Stimulated activated naive CD8-positive, alpha-beta T cell treated with anti-CD3 and anti-CD28 coated beads, Interleukin-15, amount 100 ng/mL, for 72 hours (primary cell): ENCODE data around the gene ADGRD1.
A peak's percentile ranks its signal among the peaks of the same experiment; 100 is the strongest.
"Not testable (repeated sequence)": the region's sequence is repeated elsewhere in the genome, so short reads cannot be mapped to it uniquely, and the experiment has no call there.

ENCODE experiments used
- ATAC-seq: fragments of 150-1000 bp; cut with Tn5 transposase; 2 replicates; pipeline ENCODE4 v1.10.0; 2021; ENCODE audit warnings: mild to moderate bottlenecking, moderate library complexity
- DNase-seq, 2 donors: peaks; one replicate each; pipeline ENCODE4 v3.0.0; 2021 to 2022
- H3K27ac Mint-ChIP-seq, 2 donors: one replicate each; pipeline ENCODE4 v1.8.0; 2022; ENCODE audit warnings: mild to moderate bottlenecking in 2 of 2, mixed read lengths in 2 of 2, moderate library complexity in 2 of 2
- H3K27me3 Mint-ChIP-seq: one replicate; pipeline ENCODE4 v1.8.0; 2022; ENCODE audit warnings: mixed read lengths
- H3K4me1 Mint-ChIP-seq: one replicate; pipeline ENCODE4 v1.8.0; 2022; ENCODE audit warnings: mild to moderate bottlenecking, mixed read lengths
- H3K4me3 Mint-ChIP-seq, 2 donors: one replicate each; pipeline ENCODE4 v1.8.0; 2022; ENCODE audit warnings: mild to moderate bottlenecking in 2 of 2, mixed read lengths in 2 of 2, moderate library complexity in 1 of 2
- H3K9me3 Mint-ChIP-seq, 2 donors: one replicate each; pipeline ENCODE4 v1.8.0; 2022; ENCODE audit warnings: mixed read lengths in 2 of 2

ADGRD1 gene

GRCh38 chr12:131108177-131108955, 154.7 kb downstream of the ADGRD1 start:
- ATAC-seq (no peak), DNase-seq (no peak)
- peaks cover 15% of the 10 kb centered on the region for H3K27me3 Mint-ChIP-seq
- no peak overlapping the region for H3K27ac Mint-ChIP-seq
- no peak overlapping the region for H3K4me3 Mint-ChIP-seq
- peaks cover 29% of the 10 kb centered on the region for H3K4me1 Mint-ChIP-seq
- peaks cover 10 to 11% of the 10 kb centered on the region in 2 donors for H3K9me3 Mint-ChIP-seq

- no peak overlapping the region for H3K4me3 Mint-ChIP-seq
- peaks cover 10 to 11% of the 10 kb centered on the region in 2 donors for H3K9me3 Mint-ChIP-seq
- ATAC-seq (no peak), DNase-seq (no peak)
- H3K4me1 Mint-ChIP-seq: peaks cover 9% of the 10 kb centered on the region
- H3K27ac Mint-ChIP-seq: no peak overlapping the region
- peaks cover 11% of the 10 kb centered on the region for H3K27me3 Mint-ChIP-seq
These were observed 157.7 kb downstream of the ADGRD1 start for GRCh38 chr12:131111446-131111845.

- H3K4me1 Mint-ChIP-seq: peaks cover 5% of the 10 kb centered on the region
These were observed 158.3 kb downstream of the ADGRD1 start for GRCh38 chr12:131112021-131112420.

GRCh38 chr12:131112700-131113290, 159.1 kb downstream of the ADGRD1 start:
- Mint-ChIP-seq H3K4me3 (no peak overlapping the region), H3K27ac (no peak overlapping the region), H3K4me1 (peaks cover 5% of the 10 kb centered on the region), H3K27me3 (peaks cover 7% of the 10 kb centered on the region), H3K9me3 (peaks cover 10 to 11% of the 10 kb centered on the region in 2 donors)
- DNase-seq (no peak), ATAC-seq (no peak)

More at GRCh38 chr12:131112021-131112420, 158.3 kb downstream of the ADGRD1 start:
- Mint-ChIP-seq H3K27me3 (peaks cover 7% of the 10 kb centered on the region), H3K9me3 (peaks cover 10 to 11% of the 10 kb centered on the region in 2 donors), H3K27ac (no peak overlapping the region), H3K4me3 (no peak overlapping the region)
- peak; percentile 54 for ATAC-seq
- no peak for DNase-seq

DNA sequence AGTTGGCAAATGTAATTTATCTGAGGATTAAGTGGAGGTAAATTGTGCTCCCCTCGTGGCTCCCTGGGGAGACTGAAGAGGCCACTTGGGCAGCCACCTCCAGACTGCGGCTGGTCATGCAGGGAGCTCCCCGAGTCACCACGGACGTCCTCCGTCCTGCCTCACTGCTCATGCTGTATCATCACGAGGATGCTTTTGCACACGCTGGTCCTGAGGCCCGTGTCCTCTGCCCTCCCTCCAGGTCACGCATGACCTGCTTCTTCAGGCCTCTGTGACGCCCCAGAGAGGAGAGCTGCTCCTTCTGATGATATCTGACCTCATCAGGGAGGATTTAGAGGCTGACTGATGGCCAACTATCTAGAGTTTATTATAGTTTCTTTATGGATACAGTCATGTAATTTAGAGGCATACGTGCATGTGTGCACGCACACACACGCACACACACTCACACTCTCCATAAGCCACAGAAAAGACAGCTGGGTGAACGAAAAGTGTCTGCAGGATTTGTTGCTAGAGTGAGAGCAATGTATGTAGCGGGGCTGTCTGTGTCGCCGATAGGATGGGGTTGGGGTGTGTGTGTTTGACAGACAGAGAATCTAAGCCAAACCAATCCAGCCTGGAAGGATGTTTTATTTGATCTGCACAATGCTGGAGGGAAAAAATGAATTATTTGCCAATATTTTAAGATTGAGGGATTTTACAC, 160.0 kb downstream of the ADGRD1 start:
- Mint-ChIP-seq H3K27ac (no peak overlapping the region), H3K4me3 (no peak overlapping the region), H3K27me3 (peaks cover 12% of the 10 kb centered on the region), H3K9me3 (peaks cover 10 to 11% of the 10 kb centered on the region in 2 donors), H3K4me1 (peaks cover 5% of the 10 kb centered on the region)
- ATAC-seq (no peak), DNase-seq (no peak)

GRCh38 chr12:131114271-131114670, 160.6 kb downstream of the ADGRD1 start:
- peaks cover 5% of the 10 kb centered on the region for H3K4me1 Mint-ChIP-seq
- H3K27ac Mint-ChIP-seq: no peak overlapping the region
- DNase-seq: no peak
- no peak overlapping the region for H3K4me3 Mint-ChIP-seq
- H3K27me3 Mint-ChIP-seq: peaks cover 14% of the 10 kb centered on the region
- ATAC-seq: no peak
- peaks cover 7% of the 10 kb centered on the region in 2 donors for H3K9me3 Mint-ChIP-seq

DNA sequence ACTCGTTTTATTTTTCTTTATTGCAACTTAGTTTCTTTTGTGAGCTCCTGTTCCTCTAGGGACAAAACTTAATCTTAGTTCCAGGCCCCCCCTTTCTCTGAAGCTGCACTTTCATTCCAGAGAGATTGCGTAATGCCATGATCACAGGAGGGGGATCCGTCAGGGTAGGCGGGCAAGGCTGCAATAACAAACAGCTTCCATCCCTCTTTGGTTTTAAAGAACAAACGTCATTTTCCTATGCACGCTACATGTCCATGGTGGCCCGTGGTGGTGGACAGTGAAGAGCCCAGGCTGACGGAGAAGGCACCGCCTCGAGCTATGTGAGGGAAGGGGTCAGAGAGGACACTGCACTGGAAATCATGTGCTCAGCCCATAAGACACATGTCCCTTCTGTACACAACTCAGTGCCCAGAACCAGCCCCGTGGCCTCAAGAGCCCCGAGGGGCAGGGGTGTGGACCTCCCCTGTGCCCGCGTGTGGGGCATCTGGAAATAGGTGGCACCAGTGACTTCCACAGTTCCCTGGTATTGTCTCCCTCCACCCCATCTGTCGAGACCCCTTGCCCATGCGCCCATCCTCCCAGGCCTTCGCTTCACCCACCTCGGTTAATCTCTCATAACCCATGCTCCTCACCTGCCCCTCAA, 161.4 kb downstream of the ADGRD1 start:
- Mint-ChIP-seq H3K27me3 (peaks cover 14% of the 10 kb centered on the region), H3K4me3 (no peak overlapping the region), H3K9me3 (no peaks in the 10 kb centered on the region), H3K27ac (no peak overlapping the region), H3K4me1 (peaks cover 5% of the 10 kb centered on the region)
- ATAC-seq (no peak), DNase-seq (no peak)

GRCh38 chr12:131115766-131116467, 162.2 kb downstream of the ADGRD1 start:
- H3K4me1 Mint-ChIP-seq: peaks cover 5% of the 10 kb centered on the region
- no peak overlapping the region for H3K4me3 Mint-ChIP-seq
- no peak for ATAC-seq
- H3K27ac Mint-ChIP-seq: no peak overlapping the region
- peaks cover 14% of the 10 kb centered on the region for H3K27me3 Mint-ChIP-seq
- no peak for DNase-seq
- H3K9me3 Mint-ChIP-seq: no peaks in the 10 kb centered on the region

DNA sequence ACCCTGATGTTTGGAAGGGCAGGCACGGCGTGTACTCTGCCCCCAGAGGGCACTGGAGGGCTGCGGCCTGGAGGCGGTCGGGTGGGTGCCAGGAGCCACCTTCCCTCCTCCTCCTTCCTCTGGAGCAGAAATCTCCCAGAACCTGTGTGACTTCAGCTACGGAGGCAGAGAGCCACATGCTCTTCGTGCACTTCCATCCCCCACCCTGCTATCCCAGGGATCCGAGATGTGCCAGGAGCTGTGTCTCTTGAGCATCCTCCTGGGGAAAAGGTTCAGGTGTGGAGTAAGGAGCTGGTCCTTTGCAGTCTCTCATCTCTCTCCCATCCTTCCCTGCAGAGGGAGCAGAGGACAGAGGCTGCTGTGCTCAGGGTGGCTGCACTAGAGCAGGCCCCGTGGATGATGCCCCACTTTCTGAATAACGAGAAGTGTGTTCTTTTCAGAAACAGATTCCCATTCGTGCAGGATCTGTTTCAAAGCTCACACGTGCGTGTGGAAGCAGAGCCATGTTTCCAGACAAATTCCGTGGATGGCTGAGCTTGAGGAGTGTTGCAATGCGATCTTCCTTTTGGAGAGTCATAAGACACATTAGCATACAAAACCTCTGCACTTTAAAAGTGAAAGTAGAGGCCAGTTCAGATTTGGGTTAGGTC, 162.9 kb downstream of the ADGRD1 start:
- Mint-ChIP-seq H3K9me3 (no peaks in the 10 kb centered on the region), H3K27ac (no peak overlapping the region), H3K4me3 (no peak overlapping the region), H3K27me3 (peaks cover 14% of the 10 kb centered on the region), H3K4me1 (peaks cover 5% of the 10 kb centered on the region)
- ATAC-seq (no peak), DNase-seq (no peak)

DNA sequence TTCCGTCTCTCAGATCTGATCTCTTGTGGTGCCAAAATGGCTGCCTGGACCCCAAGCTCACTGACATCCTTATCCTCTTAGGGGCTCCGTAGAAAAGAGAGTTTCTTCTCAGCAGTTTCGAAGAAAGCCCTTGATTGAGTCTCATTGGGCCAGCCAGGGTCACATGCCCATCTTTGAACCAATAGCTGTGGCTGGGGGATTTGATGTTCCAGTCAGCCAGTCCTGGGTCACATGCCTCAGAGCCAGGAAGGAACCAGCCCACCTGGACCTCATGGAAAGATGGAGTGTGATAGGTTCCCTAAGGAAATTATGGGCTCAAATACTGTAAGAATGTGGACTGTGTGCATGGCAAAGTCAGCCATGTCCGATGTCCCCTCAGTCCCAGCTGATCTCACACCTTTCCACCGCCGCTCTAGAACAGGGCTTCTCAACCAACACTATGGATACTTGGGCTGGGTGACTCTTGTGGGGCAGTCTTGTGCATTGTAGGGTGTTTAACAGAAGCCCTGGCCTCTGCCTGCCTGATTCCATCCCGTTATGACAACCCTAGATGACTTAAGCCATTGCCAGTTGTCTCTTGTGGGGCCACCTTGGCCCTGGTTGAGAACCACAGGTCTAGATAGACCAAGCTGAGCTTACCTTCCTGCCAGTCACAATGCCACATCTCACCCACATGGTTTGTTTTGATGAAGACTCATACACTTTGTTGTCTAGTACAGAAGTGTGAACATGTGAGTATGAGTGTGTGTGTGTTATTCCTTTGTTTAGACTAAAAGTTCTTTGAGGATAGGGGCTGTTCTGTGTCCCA, 163.9 kb downstream of the ADGRD1 start:
- Mint-ChIP-seq H3K27me3 (peaks cover 14% of the 10 kb centered on the region), H3K27ac (peak overlapping the region in 1 of 2 donors; percentile 31), H3K4me1 (no peaks in the 10 kb centered on the region), H3K4me3 (no peak overlapping the region), H3K9me3 (no peaks in the 10 kb centered on the region)
- ATAC-seq (no peak), DNase-seq (no peak)

DNA sequence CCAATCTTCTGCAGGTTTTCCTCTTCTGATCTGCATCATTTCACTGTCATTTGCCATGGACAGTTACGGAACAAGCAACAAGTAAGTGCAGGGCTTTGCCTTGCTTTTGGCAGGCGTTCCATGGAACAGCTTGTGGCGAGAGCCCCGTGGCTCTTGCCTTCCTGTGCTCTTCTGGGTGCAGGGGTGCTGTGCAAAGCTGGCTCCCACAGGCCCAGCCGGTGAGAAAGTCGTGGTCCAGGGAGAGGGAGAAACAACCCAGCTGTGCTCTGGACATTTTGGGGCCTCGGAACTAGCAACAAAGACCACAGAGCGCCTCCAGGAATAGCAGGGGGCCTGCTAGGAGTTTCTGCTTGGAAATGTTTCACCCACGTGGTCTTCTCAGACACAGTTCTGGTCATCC, 164.7 kb downstream of the ADGRD1 start:
- Mint-ChIP-seq H3K4me1 (no peaks in the 10 kb centered on the region), H3K4me3 (no peak overlapping the region), H3K27ac (no peak overlapping the region), H3K9me3 (no peaks in the 10 kb centered on the region), H3K27me3 (peaks cover 14% of the 10 kb centered on the region)
- ATAC-seq: no peak
- no peak for DNase-seq

GRCh38 chr12:131119345-131119744, 165.6 kb downstream of the ADGRD1 start:
- H3K9me3 Mint-ChIP-seq, H3K4me3 Mint-ChIP-seq, DNase-seq, H3K27me3 Mint-ChIP-seq, H3K4me1 Mint-ChIP-seq, ATAC-seq, H3K27ac Mint-ChIP-seq: not testable (repeated sequence)

- no peaks in the 10 kb centered on the region for H3K9me3 Mint-ChIP-seq
- DNase-seq (no peak), ATAC-seq (no peak)
- no peaks in the 10 kb centered on the region for H3K4me1 Mint-ChIP-seq
- no peak overlapping the region for H3K4me3 Mint-ChIP-seq
- H3K27ac Mint-ChIP-seq: no peak overlapping the region
- H3K27me3 Mint-ChIP-seq: peaks cover 7% of the 10 kb centered on the region
These were observed 166.2 kb downstream of the ADGRD1 start for GRCh38 chr12:131119936-131120335.

- Mint-ChIP-seq H3K4me3 (no peak overlapping the region), H3K27me3 (peaks cover 7% of the 10 kb centered on the region), H3K27ac (no peak overlapping the region), H3K9me3 (no peaks in the 10 kb centered on the region), H3K4me1 (no peaks in the 10 kb centered on the region)
- DNase-seq (no peak), ATAC-seq (no peak)
These were observed 167.1 kb downstream of the ADGRD1 start for GRCh38 chr12:131120831-131121271.
